GM19463 (cell line): ENCODE data around the gene CUTA.

Experiments used
- ATAC-seq: cut with Tn5 transposase; IDR thresholded peaks from one replicate; pipeline ENCODE4 v1.9.1; 2021; ENCODE audit warnings: mild to moderate bottlenecking, moderate library complexity; ENCODE audit not compliant: unreplicated experiment

The CUTA gene

GRCh38 chr6:33424855-33425667 lies 7.2 kb upstream of the CUTA start:
- no peak for ATAC-seq

DNA sequence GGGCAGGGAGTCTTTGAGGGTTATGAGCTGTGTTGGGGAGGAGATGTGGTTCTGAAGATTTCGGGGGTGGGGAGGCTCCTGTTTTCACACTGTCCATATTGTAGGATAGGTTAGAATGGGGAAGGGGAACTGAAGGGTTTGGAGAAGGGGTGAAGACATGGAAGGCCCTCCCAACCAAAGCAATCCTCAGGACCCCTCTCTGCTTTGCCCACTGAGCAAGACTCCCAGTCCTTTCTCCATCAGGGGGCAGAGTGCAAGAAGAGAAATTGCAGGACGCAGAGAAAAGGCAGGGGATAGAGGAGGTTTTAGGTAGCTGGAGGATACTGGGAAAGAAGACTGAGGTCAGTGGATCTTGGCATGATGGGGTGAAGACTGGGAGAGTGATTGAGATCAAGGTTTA lies 5.9 kb upstream of the CUTA start:
- ATAC-seq, result no peak

GRCh38 chr6:33421344-33421643 lies 3.4 kb upstream of the CUTA start:
- no peak for ATAC-seq

DNA sequence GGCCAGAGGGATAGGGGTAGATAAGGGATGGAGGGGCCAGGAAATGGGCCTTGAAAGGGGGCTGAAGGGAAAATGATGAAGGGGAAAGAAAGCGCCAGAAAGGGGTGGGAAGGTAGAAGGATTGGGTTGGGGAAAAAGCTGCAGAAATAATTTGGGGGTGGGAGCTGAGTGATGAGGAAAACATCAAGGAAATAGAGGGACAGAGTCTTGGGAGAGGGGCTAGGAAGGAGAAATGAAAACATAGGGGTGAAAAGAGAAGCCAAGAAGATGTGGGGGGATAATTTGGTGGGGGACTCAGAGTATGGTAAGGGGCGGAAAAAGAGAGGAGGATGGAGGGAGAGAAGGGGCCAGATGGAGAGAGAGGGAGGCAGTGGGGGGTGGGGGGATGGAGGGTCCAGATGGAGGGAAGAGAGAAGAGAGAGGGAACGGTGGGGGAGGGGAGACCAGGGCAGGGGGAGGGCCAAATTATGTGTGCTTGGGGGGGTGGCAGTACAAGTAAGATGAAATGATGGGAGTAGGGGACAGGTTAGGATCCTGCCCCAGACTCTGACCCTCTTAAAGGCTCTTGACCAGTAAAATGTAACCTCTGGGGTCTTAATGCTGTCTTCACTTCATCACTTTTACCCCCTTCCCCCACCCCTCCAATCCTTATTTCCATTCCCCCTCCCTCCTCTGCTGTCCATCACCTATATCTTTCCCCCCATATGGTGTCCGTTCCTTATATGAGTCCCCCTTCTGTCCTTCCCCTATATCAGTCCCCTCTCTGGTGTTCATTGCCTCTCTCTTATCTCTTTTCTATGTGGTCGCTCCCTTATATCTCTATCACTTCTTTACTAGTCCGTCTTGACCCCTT lies 2.8 kb upstream of the CUTA start:
- no peak for ATAC-seq

GRCh38 chr6:33419580-33420490 lies 1.9 kb upstream of the CUTA start, which contains the start of gene SYNGAP1:
Gene SYNGAP1 (plus strand): TSS chr6:33420065. CDS start chr6:33420265, 200 bp downstream.
- ATAC-seq, result no peak

DNA sequence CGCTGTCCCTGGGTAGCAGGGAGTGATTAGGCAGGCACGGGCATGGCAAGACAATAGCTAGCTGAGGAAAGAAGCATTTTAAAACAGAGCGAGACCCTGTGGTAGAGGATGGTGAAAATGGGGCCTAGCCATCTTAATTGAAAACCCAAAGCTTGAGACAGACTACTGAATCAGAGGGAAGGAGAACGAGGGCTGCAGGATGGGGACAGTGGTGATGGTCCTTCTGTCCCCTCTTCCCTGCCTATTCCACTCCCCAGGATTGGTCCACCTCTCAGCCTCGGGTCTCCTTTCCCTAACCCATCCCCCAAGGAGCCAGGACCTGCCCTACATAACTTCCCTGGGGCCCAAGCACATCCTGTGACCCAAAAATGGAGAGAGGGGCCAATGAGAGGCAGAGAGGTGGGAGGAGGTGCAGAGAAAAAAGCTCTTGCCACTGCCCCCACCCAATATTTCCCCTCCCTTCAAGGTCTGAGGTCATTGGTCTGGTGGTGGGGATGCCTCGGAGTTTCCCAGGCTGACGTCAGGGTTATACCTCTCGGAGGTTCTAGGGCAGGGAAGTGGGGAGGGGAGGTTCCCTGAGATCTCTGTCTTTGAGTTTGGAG lies 884 bp upstream of the CUTA start:
- no peak for ATAC-seq

DNA sequence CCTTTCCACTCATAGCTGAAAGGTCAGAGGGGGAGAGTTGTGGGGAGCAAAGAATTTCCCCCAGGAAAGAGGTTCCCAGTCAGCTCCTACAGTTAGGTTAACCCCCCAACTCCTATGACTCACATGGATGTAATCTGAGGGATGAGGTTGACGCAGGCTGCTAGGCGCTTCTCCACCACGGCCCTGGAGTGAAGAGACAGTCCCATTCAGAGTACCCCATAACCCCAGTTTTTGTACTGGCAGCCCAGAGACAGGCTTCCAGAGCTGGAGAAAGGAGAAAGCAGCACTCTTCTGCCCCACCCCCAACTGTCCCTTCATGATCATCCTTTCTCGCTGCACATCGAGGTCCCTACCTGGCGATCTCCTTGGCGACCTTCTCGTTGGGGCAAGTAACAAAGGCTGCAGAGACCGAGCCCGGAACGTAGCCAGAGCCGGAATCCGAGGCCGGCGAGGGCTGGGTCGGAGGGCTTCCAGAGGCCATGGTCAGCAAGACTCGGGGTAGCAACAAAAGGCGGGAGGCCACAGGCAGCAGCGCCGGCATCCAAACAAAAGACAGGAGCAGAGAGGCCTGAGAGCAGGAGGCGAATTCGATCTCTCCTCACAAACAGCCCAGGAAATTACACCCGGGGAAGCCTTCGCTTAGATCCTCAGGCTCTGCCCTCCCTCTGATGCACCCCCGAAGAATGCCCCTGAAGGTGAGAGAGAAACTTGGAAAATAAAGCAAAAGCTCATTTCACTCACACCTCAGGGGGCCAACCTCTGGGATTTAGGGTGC lies 592 bp downstream of the CUTA start:
- ATAC-seq, result no peak

GRCh38 chr6:33416386-33417127 lies 1.4 kb downstream of the CUTA start:
- ATAC-seq, result no peak

- no peak for ATAC-seq
Measured at GRCh38 chr6:33415831-33416230, 2.1 kb downstream of the CUTA start.

DNA sequence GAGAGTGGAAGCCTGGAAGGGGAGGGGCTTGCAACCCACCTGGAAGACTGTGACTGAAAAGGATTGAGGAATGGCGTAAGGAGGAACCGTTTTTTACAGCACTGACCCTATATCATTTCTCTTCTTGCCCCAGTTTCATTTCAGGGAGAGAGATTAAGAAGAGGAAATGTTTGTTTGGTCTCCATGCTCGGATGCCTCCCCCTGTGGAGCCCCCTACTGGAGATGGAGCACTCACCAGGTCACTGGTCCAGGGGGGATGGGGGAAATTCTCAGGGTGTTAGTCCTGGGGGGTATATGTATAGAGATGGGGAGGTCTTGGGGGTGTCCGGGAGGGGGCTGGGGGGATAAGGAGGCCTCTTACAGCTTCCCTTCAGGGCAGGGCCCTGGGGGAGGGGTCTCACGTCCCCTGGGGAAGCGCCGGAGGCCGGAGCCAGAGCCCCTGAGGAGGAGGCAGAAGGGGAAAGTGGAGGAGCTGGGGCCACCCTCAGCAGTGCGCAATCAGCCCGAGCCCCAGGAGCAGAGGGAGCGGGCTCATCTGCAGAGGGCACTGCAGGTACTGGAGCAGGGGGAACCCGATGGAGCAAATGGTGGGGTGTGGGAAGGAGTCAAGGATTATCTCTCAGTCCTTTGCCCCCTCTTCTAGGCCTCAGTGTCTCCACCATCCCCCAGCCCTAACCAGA lies 3.2 kb downstream of the CUTA start:
- ATAC-seq, result no peak

GRCh38 chr6:33413241-33414120 lies 4.4 kb downstream of the CUTA start:
- no peak for ATAC-seq

DNA sequence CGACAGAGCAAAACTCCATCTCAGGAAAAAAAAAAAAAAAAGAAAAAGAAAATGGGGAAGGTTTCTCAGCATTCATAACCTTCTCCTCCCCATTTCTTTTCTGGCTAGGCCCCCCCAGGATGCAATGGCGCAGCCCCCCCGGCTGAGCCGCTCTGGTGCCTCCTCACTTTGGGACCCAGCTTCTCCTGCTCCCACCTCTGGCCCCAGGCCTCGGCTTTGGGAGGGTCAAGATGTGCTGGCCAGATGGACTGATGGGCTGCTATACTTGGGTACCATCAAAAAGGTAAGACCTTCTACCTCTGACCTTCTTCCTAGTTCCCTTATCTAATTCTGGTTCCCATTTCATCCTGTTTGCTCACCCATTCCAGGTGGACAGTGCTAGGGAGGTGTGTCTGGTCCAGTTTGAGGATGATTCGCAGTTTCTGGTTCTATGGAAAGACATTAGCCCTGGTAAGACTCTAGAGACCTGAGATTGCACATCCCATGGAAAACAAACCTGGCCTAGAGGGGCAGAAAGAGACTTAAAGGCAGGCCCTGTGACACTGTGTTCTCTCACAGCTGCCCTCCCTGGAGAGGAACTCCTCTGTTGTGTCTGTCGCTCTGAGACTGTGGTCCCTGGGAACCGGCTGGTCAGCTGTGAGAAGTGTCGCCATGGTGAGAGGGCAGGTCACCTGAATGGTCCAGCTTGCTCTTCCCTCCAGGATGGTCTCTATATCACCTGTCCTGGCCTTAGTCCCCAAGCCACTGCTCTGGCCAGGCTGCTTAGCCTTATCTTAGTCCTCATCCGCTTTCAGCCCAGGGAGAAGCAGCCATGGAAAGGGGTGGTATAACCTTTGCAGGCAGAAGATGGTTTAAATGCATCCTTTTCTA lies 5.5 kb downstream of the CUTA start:
- no peak for ATAC-seq

DNA sequence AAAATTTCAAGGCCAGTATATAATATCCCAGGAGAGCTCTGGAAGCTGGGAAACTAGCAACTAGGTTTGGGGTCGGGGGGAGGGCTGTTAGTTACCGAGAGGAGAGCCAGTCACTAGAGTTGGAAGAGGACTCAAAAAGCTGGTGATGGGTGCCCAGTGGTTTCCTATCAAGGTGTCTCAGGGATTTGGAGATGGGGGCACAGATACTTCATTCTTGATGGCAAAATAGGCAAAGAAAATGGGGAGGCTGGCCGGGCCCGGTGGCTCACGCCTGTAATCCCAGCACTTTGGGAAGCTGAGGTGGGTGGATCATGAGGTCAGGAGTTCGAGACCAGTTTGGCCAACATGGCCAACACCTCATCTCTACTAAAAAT lies 6.3 kb downstream of the CUTA start:
- ATAC-seq, result no peak

DNA sequence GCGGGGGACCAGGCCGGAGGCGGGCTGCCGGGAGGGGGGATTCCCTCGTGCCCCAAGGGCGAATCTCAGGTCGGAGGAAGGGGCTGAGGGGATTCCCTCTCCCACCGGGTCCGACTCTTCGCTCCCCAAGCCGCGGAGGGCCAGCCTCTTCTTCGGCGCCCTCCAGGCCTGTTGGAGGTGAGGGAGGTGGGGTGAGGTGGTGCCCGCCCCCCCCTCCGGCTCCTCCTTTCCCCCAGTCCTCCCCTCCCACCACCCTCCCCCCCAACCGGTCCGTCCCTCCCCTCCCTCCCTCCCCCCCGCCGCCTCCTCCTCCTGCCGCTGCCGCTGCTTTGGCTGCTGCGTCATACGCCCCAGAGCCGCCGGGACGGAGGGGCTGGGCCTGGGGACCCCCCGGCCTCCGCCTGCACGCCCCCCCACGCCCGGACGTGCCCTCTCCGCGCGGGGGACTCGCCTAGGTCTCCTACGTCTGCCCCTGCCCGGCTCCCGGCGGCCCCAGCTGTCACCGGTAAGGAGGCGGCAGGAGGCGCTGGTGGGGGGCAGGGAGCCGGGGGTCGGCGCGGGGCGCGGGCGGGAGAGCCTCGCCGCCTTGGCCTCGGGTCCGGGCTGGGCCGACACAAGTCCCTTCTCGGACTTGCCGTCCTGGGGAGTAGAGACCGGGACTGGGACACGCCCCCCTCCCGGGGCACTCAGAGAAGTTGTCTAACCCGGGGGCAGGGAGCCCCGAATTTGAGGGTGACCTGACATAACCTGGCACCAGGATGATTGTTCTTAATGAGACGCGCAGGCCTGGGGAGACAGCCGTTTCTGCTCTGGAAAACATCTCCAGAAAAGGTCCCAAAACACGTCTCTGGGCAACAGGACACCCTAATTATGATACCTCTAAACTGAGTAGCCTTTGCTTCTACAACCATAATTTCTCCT lies 6.9 kb downstream of the CUTA start, which contains the start of gene PHF1:
Gene PHF1 (plus strand): TSS at position 304 of the 921 bp plus-strand sequence. CDS start 1,250 bp downstream, outside the sequence.
- peak; percentile 24 for ATAC-seq

DNA sequence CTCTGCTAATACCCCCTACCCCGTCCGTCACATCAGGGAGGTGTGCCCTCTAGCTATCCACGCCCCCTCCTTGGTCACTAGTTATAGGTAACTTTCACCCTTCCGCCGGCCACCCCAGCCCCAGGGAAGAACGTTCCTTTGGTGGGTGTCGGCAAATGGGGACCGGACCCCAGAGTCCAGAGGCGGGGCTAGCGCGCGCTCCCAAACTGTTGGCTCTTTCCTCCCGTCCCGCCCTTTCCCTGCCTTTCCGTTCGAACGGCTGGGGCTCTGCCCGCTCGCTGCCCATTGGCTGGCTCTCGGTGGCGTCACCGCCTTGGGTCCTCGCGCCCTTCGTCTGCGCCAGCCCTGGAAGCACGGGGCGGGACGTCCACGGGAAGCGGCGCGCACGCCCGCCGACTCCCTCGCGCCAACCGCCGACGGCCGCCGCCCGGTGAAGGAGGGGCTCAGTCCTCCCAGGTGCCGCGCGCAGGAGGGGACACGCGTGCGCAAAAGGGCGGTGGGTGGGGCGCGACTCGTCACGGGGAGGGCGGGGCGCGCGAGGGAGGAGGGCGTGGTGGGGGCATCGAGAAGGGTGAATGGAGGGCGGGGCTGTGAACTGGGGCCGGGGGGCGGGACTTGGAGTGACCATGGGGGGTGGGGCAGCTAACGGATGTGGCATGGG lies 7.7 kb downstream of the CUTA start:
- peak; percentile 80 for ATAC-seq
